Gastrocnemius medialis (tissue), 4 donors: ENCODE data around the gene C9orf72. TPM values are rescaled to one million over a fixed set of nuclear protein-coding genes. Genes with fewer than 3 reads are reported as not detected.

Experiments
- ATAC-seq, 2 donors: fragments of 150-250 bp; one replicate each; pipeline ENCODE4 v1.9.1; 2016
- DNase-seq, 2 donors: peaks; one replicate each; pipeline ENCODE4 v3.0.0-alpha.2; 2019
- H3K27ac ChIP-seq, 4 donors: fragments of 200-600 bp; sonication (generic); 1 replicate in 1 of 4; 2 replicates in 3 of 4; pipeline ENCODE4 v1.5.1; 2016 to 2018; ENCODE audit warnings: mild to moderate bottlenecking in 2 of 4, moderate library complexity in 1 of 4
- H3K27me3 ChIP-seq, 3 donors: fragments of 200-600 bp; sonication (generic) in 2 of 3; 1 replicate in 1 of 3; 2 replicates in 2 of 3; pipeline versions ENCODE4 v1.5.1 to v1.6.0; 2016 to 2019; ENCODE audit warnings: mild to moderate bottlenecking in 1 of 3, moderate library complexity in 1 of 3
- H3K36me3 ChIP-seq, 2 donors: fragments of 200-600 bp; sonication (generic) in 1 of 2; one replicate each; pipeline ENCODE4 v1.5.1; 2017 to 2018
- H3K4me1 ChIP-seq, 2 donors: fragments of 200-600 bp; sonication (generic) in 1 of 2; one replicate each; pipeline ENCODE4 v1.5.1; 2016 to 2017; ENCODE audit warnings: mild to moderate bottlenecking in 2 of 2
- H3K4me3 ChIP-seq, 4 donors: fragments of 200-600 bp; sonication (generic) in 3 of 4; 1 replicate in 1 of 4; 2 replicates in 3 of 4; pipeline ENCODE4 v1.5.1; 2016 to 2019; ENCODE audit warnings: mild to moderate bottlenecking in 2 of 4
- H3K9me3 ChIP-seq, 3 donors: fragments of 200-600 bp; sonication (generic) in 2 of 3; 1 replicate in 1 of 3; 2 replicates in 2 of 3; pipeline ENCODE4 v1.5.1; 2016 to 2019
- CTCF ChIP-seq, 5 experiments: fragments of 450-650 bp in 3 of 5; fragments of 200-600 bp in 2 of 5; sonication (generic) in 2 of 5; IDR thresholded peaks in 4 of 5; conservative IDR thresholded peaks in 1 of 5; 1 replicate in 4 of 5; 2 replicates in 1 of 5; pipeline ENCODE4 v1.5.1; 2016 to 2019; ENCODE audit warnings: antibody characterized with exemption in 5 of 5, mild to moderate bottlenecking in 3 of 5, moderate library complexity in 3 of 5
- POLR2A ChIP-seq, 2 donors: fragments of 450-650 bp; IDR thresholded peaks; one replicate each; pipeline ENCODE4 v1.6.1; 2017; ENCODE audit warnings: antibody characterized with exemption in 2 of 2, mild to moderate bottlenecking in 2 of 2, moderate library complexity in 2 of 2
- in situ Hi-C, 4 donors: fragments of 200-750 bp; cut with MboI; loops; one replicate each; pipeline versions ENCODE4 v1.15.0 to v1.8.0; 2017; ENCODE audit warnings: low sequenced_read_pairs in 4 of 4
- intact Hi-C: fragments of 100-400 bp; cut with DNase I; formaldehyde crosslinking; loops from one replicate; pipeline ENCODE4 v1.15.1; 2023; ENCODE audit warnings: low total_unique reads
- total RNA-seq, 4 donors: library from RNA; depleted of rRNA; stranded (reverse); fragments of >200 nt; gene quantifications; one replicate each; pipeline versions ENCODE4 v1.1.0 to v1.2.3, GENCODE V29; 2016

The C9orf72 gene
- 10 to 100 TPM; 14.8 to 43.4 (median 19.4) TPM for total RNA-seq

GRCh38 chr9:27572918-27573633 lies at the start of gene C9orf72:
Gene C9orf72 (minus strand): TSS chr9:27573481. CDS start chr9:27567120, 6,361 bp downstream.
- H3K27me3 ChIP-seq, result no peaks in the 10 kb centered on the region
- peaks cover 17 to 19% of the 10 kb centered on the region in 2 donors for H3K4me1 ChIP-seq
- peak within 1 kb of the TSS; percentile 84 to 99 (median 92) for H3K4me3 ChIP-seq
- no peaks in the 10 kb centered on the region for H3K9me3 ChIP-seq
- in situ Hi-C loops (loop anchor here in 3 of 4 donors (10.0 to 25.0 kb wide), 5 partner anchors 111 to 636 kb away; partner anchors contain the start of genes PLAA (in 2 of the 3) and IFT74 (in 1 of the 3)), intact Hi-C loops (loop anchor here (1.0 to 10.0 kb wide), 8 partner anchors 24 to 681 kb away; partner anchors contain the start of genes CAAP1, MOB3B and PLAA)
- H3K27ac ChIP-seq, result peak within 1 kb of the TSS; percentile 95 to 100 (median 100)
- ATAC-seq, result peak; percentile 83 to 84
- H3K36me3 ChIP-seq, result no peaks in the 10 kb centered on the region
- DNase-seq, result peak; percentile 58 to 61
- TF ChIP-seq CTCF (IDR thresholded peaks at IDR 0.05 in 4 of 5, conservative IDR thresholded peaks at IDR 0.05 in 1 of 5), result no peak
- TF ChIP-seq POLR2A (IDR thresholded peaks at IDR 0.05), result peak; percentile 86 to 91

GRCh38 chr9:27622693-27623340 lies 49.5 kb upstream of the C9orf72 start:
- no peak overlapping the region for H3K4me3 ChIP-seq
- no peaks in the 10 kb centered on the region for H3K27me3 ChIP-seq
- TF ChIP-seq CTCF (IDR thresholded peaks at IDR 0.05 in 4 of 5, conservative IDR thresholded peaks at IDR 0.05 in 1 of 5) (no peak), POLR2A (IDR thresholded peaks at IDR 0.05) (no peak)
- H3K9me3 ChIP-seq, result no peaks in the 10 kb centered on the region
- DNase-seq (no peak), ATAC-seq (no peak)
- H3K4me1 ChIP-seq, result no peaks in the 10 kb centered on the region
- in situ Hi-C loops (no loop called here), intact Hi-C loops (no loop called here)
- H3K36me3 ChIP-seq, result no peaks in the 10 kb centered on the region
- no peak overlapping the region for H3K27ac ChIP-seq

- H3K27ac ChIP-seq, result no peak overlapping the region
- DNase-seq, result no peak
- no peaks in the 10 kb centered on the region for H3K27me3 ChIP-seq
- no peak for TF ChIP-seq CTCF (IDR thresholded peaks at IDR 0.05 in 4 of 5, conservative IDR thresholded peaks at IDR 0.05 in 1 of 5)
- TF ChIP-seq POLR2A (IDR thresholded peaks at IDR 0.05), result no peak
- ATAC-seq, result no peak
- intact Hi-C loops, result no loop called here
- in situ Hi-C loops, result no loop called here
- no peaks in the 10 kb centered on the region for H3K36me3 ChIP-seq
- H3K9me3 ChIP-seq, result no peaks in the 10 kb centered on the region
- no peak overlapping the region for H3K4me3 ChIP-seq
- H3K4me1 ChIP-seq, result no peaks in the 10 kb centered on the region
These were observed 46.5 kb upstream of the C9orf72 start for GRCh38 chr9:27619743-27620142.

- Histone ChIP-seq H3K4me1 (no peaks in the 10 kb centered on the region), H3K27ac (no peak overlapping the region), H3K4me3 (no peak overlapping the region), H3K27me3 (no peaks in the 10 kb centered on the region), H3K9me3 (no peaks in the 10 kb centered on the region), H3K36me3 (no peaks in the 10 kb centered on the region)
- DNase-seq (no peak), ATAC-seq (no peak)
- in situ Hi-C loops, result no loop called here
- TF ChIP-seq CTCF (IDR thresholded peaks at IDR 0.05 in 4 of 5, conservative IDR thresholded peaks at IDR 0.05 in 1 of 5) (no peak), POLR2A (IDR thresholded peaks at IDR 0.05) (no peak)
- intact Hi-C loops, result no loop called here
These were observed 44.8 kb upstream of the C9orf72 start for GRCh38 chr9:27618066-27618465.
